Esophagus squamous epithelium (tissue), 4 donors: ENCODE data around the gene C2orf74.

Source experiments
- POLR2A ChIP-seq, 4 donors: fragments of 450-650 bp; IDR thresholded peaks; one replicate each; pipeline ENCODE4 v1.6.1; 2017; ENCODE audit warnings: antibody characterized with exemption in 4 of 4, mild to moderate bottlenecking in 4 of 4, moderate library complexity in 3 of 4
- TF ChIP-seq, protein P1 (sequence below), 6 experiments: fragments of 450-650 bp in 4 of 6; fragments of 200-600 bp in 2 of 6; sonication (generic) in 2 of 6; IDR thresholded peaks; one replicate each; pipeline ENCODE4 v1.5.1; 2016 to 2019; ENCODE audit warnings: antibody characterized with exemption in 6 of 6, mild to moderate bottlenecking in 4 of 6, moderate library complexity in 4 of 6

DNA sequence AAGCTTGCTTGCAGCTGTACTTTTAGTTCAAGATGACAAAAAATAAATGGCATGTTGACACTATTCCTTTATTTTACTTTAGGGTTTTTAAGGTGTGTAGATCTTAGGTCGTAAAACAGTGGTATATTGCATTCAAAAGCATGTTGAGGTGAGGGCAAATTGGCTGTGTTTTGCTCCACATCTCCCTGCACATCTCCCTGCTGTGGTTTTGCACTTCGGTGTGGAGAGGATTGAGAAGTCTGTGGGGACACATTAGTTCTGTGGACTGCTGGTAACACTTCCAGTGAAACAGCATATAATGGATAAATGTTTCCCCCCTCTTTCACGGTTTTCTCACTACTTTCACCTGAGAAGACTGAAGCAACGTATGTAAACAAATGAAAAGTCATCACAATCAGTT lies 25.1 kb downstream of the C2orf74 start:
- no peak for TF ChIP-seq POLR2A (IDR thresholded peaks at IDR 0.05)
- TF ChIP-seq, protein P1, sequence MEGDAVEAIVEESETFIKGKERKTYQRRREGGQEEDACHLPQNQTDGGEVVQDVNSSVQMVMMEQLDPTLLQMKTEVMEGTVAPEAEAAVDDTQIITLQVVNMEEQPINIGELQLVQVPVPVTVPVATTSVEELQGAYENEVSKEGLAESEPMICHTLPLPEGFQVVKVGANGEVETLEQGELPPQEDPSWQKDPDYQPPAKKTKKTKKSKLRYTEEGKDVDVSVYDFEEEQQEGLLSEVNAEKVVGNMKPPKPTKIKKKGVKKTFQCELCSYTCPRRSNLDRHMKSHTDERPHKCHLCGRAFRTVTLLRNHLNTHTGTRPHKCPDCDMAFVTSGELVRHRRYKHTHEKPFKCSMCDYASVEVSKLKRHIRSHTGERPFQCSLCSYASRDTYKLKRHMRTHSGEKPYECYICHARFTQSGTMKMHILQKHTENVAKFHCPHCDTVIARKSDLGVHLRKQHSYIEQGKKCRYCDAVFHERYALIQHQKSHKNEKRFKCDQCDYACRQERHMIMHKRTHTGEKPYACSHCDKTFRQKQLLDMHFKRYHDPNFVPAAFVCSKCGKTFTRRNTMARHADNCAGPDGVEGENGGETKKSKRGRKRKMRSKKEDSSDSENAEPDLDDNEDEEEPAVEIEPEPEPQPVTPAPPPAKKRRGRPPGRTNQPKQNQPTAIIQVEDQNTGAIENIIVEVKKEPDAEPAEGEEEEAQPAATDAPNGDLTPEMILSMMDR (IDR thresholded peaks at IDR 0.05): no peak
